Measurements from ENCODE around the gene PPARD. TPM values are rescaled to one million over a fixed set of nuclear protein-coding genes. Genes with fewer than 3 reads are reported as not detected.

The PPARD gene
- total RNA-seq, 1 experiment from 2014 or later = 38.4 TPM

DNA sequence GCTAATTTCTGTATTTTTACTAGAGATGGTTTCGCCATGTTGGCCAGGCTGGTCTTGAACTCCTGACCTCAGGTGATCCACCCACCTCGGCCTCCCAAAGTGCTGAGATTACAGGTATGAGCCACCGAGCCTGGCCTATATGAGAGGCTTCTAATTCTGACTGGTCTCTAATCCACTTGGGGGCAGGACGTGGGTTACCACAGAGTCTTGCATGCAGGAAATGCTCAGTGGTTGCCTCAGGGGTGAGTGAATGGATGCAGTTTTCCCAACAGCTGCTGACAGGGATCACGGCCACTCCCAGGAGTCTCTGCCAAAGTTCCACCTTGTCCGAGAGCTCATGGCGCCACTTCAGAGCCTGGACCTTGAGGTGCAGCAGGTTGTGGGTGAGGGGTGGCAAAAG lies 103.3 kb downstream of the PPARD start:
- H3K27me3 ChIP-seq (ENCODE audit: insufficient read depth, low read length) = no peaks in the 10 kb centered on the region
- no peaks in the 10 kb centered on the region for H3K79me2 ChIP-seq (ENCODE audit: insufficient read depth, low read length)
- no peak overlapping the region for H2AFZ ChIP-seq (ENCODE audit: low read depth, low read length, poor library complexity, severe bottlenecking)
- POLR2A ChIA-PET = no interaction called here
- no peak overlapping the region for H3K27ac ChIP-seq (ENCODE audit: low read depth, low read length)
- no peaks in the 10 kb centered on the region for H3K9me2 ChIP-seq (ENCODE audit: insufficient read depth)
- DNase-seq (ENCODE audit: low read depth, low spot score) (no peak), ATAC-seq (no peak)
- no peak overlapping the region for H3K9ac ChIP-seq (ENCODE audit: low read length)
- intact Hi-C loops (cut with micrococcal nuclease) = no loop called here
- no peaks in the 10 kb centered on the region for H4K20me1 ChIP-seq (ENCODE audit: insufficient read depth)
- no TSS peak for BruUV-seq (replicated peaks)
- TF ChIP-seq, protein P1, sequence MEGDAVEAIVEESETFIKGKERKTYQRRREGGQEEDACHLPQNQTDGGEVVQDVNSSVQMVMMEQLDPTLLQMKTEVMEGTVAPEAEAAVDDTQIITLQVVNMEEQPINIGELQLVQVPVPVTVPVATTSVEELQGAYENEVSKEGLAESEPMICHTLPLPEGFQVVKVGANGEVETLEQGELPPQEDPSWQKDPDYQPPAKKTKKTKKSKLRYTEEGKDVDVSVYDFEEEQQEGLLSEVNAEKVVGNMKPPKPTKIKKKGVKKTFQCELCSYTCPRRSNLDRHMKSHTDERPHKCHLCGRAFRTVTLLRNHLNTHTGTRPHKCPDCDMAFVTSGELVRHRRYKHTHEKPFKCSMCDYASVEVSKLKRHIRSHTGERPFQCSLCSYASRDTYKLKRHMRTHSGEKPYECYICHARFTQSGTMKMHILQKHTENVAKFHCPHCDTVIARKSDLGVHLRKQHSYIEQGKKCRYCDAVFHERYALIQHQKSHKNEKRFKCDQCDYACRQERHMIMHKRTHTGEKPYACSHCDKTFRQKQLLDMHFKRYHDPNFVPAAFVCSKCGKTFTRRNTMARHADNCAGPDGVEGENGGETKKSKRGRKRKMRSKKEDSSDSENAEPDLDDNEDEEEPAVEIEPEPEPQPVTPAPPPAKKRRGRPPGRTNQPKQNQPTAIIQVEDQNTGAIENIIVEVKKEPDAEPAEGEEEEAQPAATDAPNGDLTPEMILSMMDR (IDR thresholded peaks at IDR 0.05 in 2 of 3, conservative IDR thresholded peaks at IDR 0.05 in 1 of 3; ENCODE audit: borderline replicate concordance in 1 of 3, insufficient read depth in 1 of 3, low read depth in 2 of 3, low read length in 2 of 3) = no peak
- no peak for TF ChIP-seq SP1 (IDR thresholded peaks at IDR 0.05; ENCODE audit: low read depth)
- RAD21 ChIA-PET (ENCODE audit: low non-redundant PET in 1 of 2, low total read pairs in 2 of 2, uncharacterized antibody in 2 of 2, unreplicated experiment in 2 of 2) = no interaction called here
- CTCF ChIA-PET = no interaction called here
- H3K4me1 ChIP-seq (ENCODE audit: control insufficient read depth in 1 of 2, insufficient read depth in 2 of 2, low read length in 2 of 2) = peaks cover 0 to 8% of the 10 kb centered on the region in 2 experiments; a peak in 2 of 4 replicates
- H3K9me3 ChIP-seq (ENCODE audit: control insufficient read depth in 1 of 2, insufficient read depth in 1 of 2, low read depth in 1 of 2, low read length in 2 of 2) = no peaks in the 10 kb centered on the region
- H3K36me3 ChIP-seq (ENCODE audit: control insufficient read depth in 1 of 2, insufficient read depth in 2 of 2, low read length in 2 of 2) = no peaks in the 10 kb centered on the region
- no peak overlapping the region for H3K4me2 ChIP-seq (ENCODE audit: low read length)
- H3K4me3 ChIP-seq (replicated peaks in 1 of 2; ENCODE audit: low read depth in 1 of 2, low read length in 2 of 2) = no peak overlapping the region

DNA sequence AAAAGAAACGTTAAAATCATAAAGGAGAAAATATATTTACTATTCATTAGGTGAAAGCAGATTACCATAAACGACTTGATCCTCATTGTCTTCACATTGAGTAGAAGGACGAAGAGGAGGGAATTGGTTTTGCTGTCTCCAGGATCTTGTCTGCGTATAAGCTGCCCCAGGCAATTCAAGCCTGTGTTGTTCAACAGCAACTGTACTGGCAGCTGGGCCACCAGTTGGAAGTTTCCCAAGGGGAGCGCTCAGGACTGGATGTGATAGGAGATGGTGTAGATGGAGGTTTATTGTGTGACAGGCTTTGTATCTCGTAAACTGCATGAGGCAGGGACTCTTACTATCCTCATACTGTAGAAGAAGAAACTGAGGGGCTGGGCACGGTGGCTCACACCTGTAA lies 105.8 kb downstream of the PPARD start:
- no peak for ATAC-seq

More for the DNA sequence above, 105.8 kb downstream of the PPARD start:
- Histone ChIP-seq H4K20me1 (ENCODE audit: insufficient read depth) (no peaks in the 10 kb centered on the region), H3K27ac (ENCODE audit: low read depth, low read length) (no peak overlapping the region), H3K4me3 (replicated peaks in 1 of 2; ENCODE audit: low read depth in 1 of 2, low read length in 2 of 2) (no peak overlapping the region), H3K36me3 (ENCODE audit: control insufficient read depth in 1 of 2, insufficient read depth in 2 of 2, low read length in 2 of 2) (no peaks in the 10 kb centered on the region), H3K79me2 (ENCODE audit: insufficient read depth, low read length) (no peaks in the 10 kb centered on the region), H3K4me1 (ENCODE audit: control insufficient read depth in 1 of 2, insufficient read depth in 2 of 2, low read length in 2 of 2) (peaks cover 7 to 20% of the 10 kb centered on the region in 2 experiments; a peak in 3 of 4 replicates), H3K9ac (ENCODE audit: low read length) (no peak overlapping the region), H2AFZ (ENCODE audit: low read depth, low read length, poor library complexity, severe bottlenecking) (no peak overlapping the region), H3K27me3 (ENCODE audit: insufficient read depth, low read length) (no peaks in the 10 kb centered on the region), H3K4me2 (ENCODE audit: low read length) (no peak overlapping the region), H3K9me2 (ENCODE audit: insufficient read depth) (no peaks in the 10 kb centered on the region), H3K9me3 (ENCODE audit: control insufficient read depth in 1 of 2, insufficient read depth in 1 of 2, low read depth in 1 of 2, low read length in 2 of 2) (no peaks in the 10 kb centered on the region)
- CTCF ChIA-PET = interaction anchor here (1.8 to 6.8 kb wide), 4 partner anchors 102 to 151 kb away, joined by 4 to 120 read pairs (median 28); partner anchors contain the start of genes DEF6 and PPARD
- intact Hi-C loops (cut with micrococcal nuclease) = no loop called here
- POLR2A ChIA-PET = interaction anchor here (0.9 to 1.5 kb wide), 2 partner anchors 24 to 107 kb away, joined by 3 to 4 read pairs; no protein-coding TSS in a partner anchor
- DNase-seq (ENCODE audit: low read depth, low spot score) = no peak
- no TSS peak for BruUV-seq (replicated peaks)
- TF ChIP-seq ZNF274 (IDR thresholded peaks at IDR 0.05; ENCODE audit: low read depth, low read length) = no peak
- no peak for TF ChIP-seq TCF7L2 (IDR thresholded peaks at IDR 0.05; ENCODE audit: borderline replicate concordance, extremely low read depth, insufficient read depth, insufficient read length)
- TF ChIP-seq SRF (IDR thresholded peaks at IDR 0.05; ENCODE audit: low read depth) = no peak
- no peak for TF ChIP-seq EZH2phosphoT487 (IDR thresholded peaks at IDR 0.05; ENCODE audit: borderline replicate concordance)
- TF ChIP-seq EGR1 (IDR thresholded peaks at IDR 0.05; ENCODE audit: low read depth) = no peak
- TF ChIP-seq ELF1 (IDR thresholded peaks at IDR 0.05; ENCODE audit: borderline replicate concordance, low read depth) = no peak
- TF ChIP-seq CEBPB (IDR thresholded peaks at IDR 0.05; ENCODE audit: low read depth) = no peak
- TF ChIP-seq POLR2AphosphoS5 (IDR thresholded peaks at IDR 0.05; ENCODE audit: low read depth, low read length) = no peak
- TF ChIP-seq RAD21 (IDR thresholded peaks at IDR 0.05; ENCODE audit: low read depth) = no peak
- TF ChIP-seq, protein P1 (IDR thresholded peaks at IDR 0.05 in 2 of 3, conservative IDR thresholded peaks at IDR 0.05 in 1 of 3; ENCODE audit: borderline replicate concordance in 1 of 3, insufficient read depth in 1 of 3, low read depth in 2 of 3, low read length in 2 of 3) = no peak
- TF ChIP-seq EZH2 (IDR thresholded peaks at IDR 0.05) = no peak
- RAD21 ChIA-PET (ENCODE audit: low non-redundant PET in 1 of 2, low total read pairs in 2 of 2, uncharacterized antibody in 2 of 2, unreplicated experiment in 2 of 2) = interaction anchor here in 1 of 2 experiments (1.6 kb wide), 1 partner anchor 106 kb away, joined by 22 read pairs; the partner anchor contains the start of gene PPARD
